GM12891 (cell line): ENCODE data around the gene ZAR1.

ENCODE experiments used
- POLR2A ChIP-seq: IDR thresholded peaks from 2 replicates; pipeline ENCODE4 v1.6.1; 2011; ENCODE audit warnings: low read depth, low read length, control low read depth
- POLR2AphosphoS5 ChIP-seq: IDR thresholded peaks from 2 replicates; pipeline ENCODE4 v1.6.1; 2011; ENCODE audit warnings: low read depth, low read length, control low read depth

- TF ChIP-seq POLR2A (no peak), POLR2AphosphoS5 (no peak)
Observed at GRCh38 chr4:48478273-48478672, 11.8 kb upstream of the ZAR1 start.
